Gastroesophageal sphincter (tissue), 4 donors: ENCODE results near the gene GSTM4. TPM values are rescaled to one million over a fixed set of nuclear protein-coding genes. Genes with fewer than 3 reads are reported as not detected.

Experiments used
- ATAC-seq: fragments of 150-250 bp; one replicate; pipeline ENCODE4 v1.9.1; 2016; ENCODE audit warnings: mild to moderate bottlenecking, moderate library complexity
- H3K27ac ChIP-seq, 4 donors: fragments of 200-600 bp; sonication (generic) in 3 of 4; 1 replicate in 3 of 4; 2 replicates in 1 of 4; pipeline ENCODE4 v1.5.1; 2016 to 2019
- H3K27me3 ChIP-seq: fragments of 200-600 bp; sonication (generic); one replicate; pipeline ENCODE4 v1.5.1; 2019
- H3K36me3 ChIP-seq, 2 donors: fragments of 200-600 bp; sonication (generic); one replicate each; pipeline ENCODE4 v1.5.1; 2019; ENCODE audit warnings: control low read depth in 1 of 2
- H3K4me1 ChIP-seq, 3 donors: fragments of 200-600 bp; sonication (generic); 1 replicate in 2 of 3; 2 replicates in 1 of 3; pipeline ENCODE4 v1.5.1; 2016 to 2019; ENCODE audit warnings: control low read depth in 2 of 3
- H3K4me3 ChIP-seq, 2 donors: fragments of 200-600 bp; sonication (generic); one replicate each; pipeline ENCODE4 v1.5.1; 2019; ENCODE audit warnings: mild to moderate bottlenecking in 1 of 2, moderate library complexity in 1 of 2
- H3K9me3 ChIP-seq, 3 donors: fragments of 200-600 bp; sonication (generic); one replicate each; pipeline ENCODE4 v1.5.1; 2017 to 2019; ENCODE audit warnings: control low read depth in 2 of 3
- EP300 ChIP-seq: sonication (generic); formaldehyde crosslinking; IDR thresholded peaks from one replicate; pipeline ENCODE4 v1.6.1; 2017; ENCODE audit warnings: antibody characterized with exemption, mild to moderate bottlenecking
- POLR2A ChIP-seq, 2 donors: fragments of 450-650 bp; IDR thresholded peaks; one replicate each; pipeline ENCODE4 v1.6.1; 2017; ENCODE audit warnings: antibody characterized with exemption in 2 of 2, mild to moderate bottlenecking in 2 of 2, moderate library complexity in 1 of 2
- POLR2AphosphoS5 ChIP-seq: sonication (generic); formaldehyde crosslinking; IDR thresholded peaks from one replicate; pipeline ENCODE4 v1.6.1; 2017; ENCODE audit warnings: antibody characterized with exemption
- WGBS, 2 donors: methylation state at CpG; one replicate each; pipeline ENCODE4 v1.1.5; 2018; ENCODE audit warnings: low coverage in 1 of 2; 5-methylcytosine and 5-hydroxymethylcytosine counted together
- total RNA-seq, 4 donors: library from RNA; depleted of rRNA; stranded (reverse); fragments of >200 nt; gene quantifications; one replicate each; pipeline ENCODE4 v1.1.0, GENCODE V29; 2016
- TF ChIP-seq, protein P1 (sequence below), 4 experiments: fragments of 200-600 bp in 2 of 4; fragments of 450-650 bp in 2 of 4; sonication (generic) in 1 of 4; IDR thresholded peaks; one replicate each; pipeline ENCODE4 v1.5.1; 2017 to 2019; ENCODE audit warnings: antibody characterized with exemption in 4 of 4, mild to moderate bottlenecking in 2 of 4, moderate library complexity in 2 of 4

Gene GSTM4
- total RNA-seq, 4 donors from 2014 or later = 21.4 to 71.0 (median 42.4) TPM

DNA sequence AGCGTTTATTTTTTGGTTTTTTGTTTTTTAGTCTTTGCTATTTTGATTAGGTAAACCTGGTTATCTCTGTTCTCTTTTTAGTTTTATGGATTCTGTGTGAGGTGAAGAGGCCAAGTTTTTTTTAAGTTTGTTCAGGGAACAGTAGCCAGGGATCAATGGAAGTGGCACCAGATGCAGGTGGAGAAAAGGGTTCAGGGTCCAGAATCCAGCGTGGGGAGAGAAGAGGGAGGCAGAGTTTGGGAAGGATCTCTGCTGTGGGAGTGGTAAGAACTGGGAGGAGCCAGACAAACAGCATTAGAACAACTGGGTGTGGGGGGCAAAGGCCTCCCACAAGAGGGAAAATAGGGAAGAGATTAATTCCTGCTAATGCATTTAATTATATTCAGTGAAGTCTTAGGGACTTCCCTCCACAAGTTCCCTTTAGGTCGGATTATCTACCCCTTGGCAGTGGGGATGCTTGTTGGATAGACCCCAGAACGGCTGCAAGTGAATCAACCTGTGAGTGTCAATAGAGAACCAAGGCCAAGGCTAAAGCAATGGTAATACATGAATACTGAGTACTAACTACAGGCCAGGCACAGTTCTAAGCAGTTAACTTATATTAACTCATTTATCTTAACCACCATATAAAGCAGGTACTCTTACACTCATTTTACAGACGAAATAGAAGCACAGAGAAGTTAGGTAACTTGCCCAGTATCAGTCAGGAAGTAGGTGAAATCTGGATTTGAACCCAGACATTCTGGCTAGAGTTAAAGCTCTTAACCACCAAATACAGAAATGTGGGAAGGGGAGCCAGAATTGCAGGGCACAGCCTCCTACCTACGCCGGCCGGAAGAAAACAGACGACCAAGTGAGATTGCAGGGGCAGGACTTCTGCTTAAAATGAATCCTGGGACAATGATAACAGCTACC is 37.0 kb upstream of the GSTM4 start:
- no peak for TF ChIP-seq POLR2AphosphoS5
- TF ChIP-seq EP300 = no peak
- TF ChIP-seq, protein P1, sequence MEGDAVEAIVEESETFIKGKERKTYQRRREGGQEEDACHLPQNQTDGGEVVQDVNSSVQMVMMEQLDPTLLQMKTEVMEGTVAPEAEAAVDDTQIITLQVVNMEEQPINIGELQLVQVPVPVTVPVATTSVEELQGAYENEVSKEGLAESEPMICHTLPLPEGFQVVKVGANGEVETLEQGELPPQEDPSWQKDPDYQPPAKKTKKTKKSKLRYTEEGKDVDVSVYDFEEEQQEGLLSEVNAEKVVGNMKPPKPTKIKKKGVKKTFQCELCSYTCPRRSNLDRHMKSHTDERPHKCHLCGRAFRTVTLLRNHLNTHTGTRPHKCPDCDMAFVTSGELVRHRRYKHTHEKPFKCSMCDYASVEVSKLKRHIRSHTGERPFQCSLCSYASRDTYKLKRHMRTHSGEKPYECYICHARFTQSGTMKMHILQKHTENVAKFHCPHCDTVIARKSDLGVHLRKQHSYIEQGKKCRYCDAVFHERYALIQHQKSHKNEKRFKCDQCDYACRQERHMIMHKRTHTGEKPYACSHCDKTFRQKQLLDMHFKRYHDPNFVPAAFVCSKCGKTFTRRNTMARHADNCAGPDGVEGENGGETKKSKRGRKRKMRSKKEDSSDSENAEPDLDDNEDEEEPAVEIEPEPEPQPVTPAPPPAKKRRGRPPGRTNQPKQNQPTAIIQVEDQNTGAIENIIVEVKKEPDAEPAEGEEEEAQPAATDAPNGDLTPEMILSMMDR (IDR thresholded peaks at IDR 0.05) = no peak
- TF ChIP-seq POLR2A (IDR thresholded peaks at IDR 0.05) = no peak
- 49 to 50% methylated on average over 8 to 9 of the region's 9 CpGs for WGBS, 2 donors
- no peak for ATAC-seq
- no peaks in the 10 kb centered on the region for H3K36me3 ChIP-seq
- peaks cover 0 to 52% (median 28%) of the 10 kb centered on the region in 3 donors for H3K4me1 ChIP-seq
- peak overlapping the region; percentile 37 to 66 for H3K4me3 ChIP-seq
- H3K9me3 ChIP-seq = no peaks in the 10 kb centered on the region
- H3K27ac ChIP-seq = peak overlapping the region in 3 of 4 donors; percentile 78 to 85 (median 85)
- H3K27me3 ChIP-seq = no peaks in the 10 kb centered on the region

DNA sequence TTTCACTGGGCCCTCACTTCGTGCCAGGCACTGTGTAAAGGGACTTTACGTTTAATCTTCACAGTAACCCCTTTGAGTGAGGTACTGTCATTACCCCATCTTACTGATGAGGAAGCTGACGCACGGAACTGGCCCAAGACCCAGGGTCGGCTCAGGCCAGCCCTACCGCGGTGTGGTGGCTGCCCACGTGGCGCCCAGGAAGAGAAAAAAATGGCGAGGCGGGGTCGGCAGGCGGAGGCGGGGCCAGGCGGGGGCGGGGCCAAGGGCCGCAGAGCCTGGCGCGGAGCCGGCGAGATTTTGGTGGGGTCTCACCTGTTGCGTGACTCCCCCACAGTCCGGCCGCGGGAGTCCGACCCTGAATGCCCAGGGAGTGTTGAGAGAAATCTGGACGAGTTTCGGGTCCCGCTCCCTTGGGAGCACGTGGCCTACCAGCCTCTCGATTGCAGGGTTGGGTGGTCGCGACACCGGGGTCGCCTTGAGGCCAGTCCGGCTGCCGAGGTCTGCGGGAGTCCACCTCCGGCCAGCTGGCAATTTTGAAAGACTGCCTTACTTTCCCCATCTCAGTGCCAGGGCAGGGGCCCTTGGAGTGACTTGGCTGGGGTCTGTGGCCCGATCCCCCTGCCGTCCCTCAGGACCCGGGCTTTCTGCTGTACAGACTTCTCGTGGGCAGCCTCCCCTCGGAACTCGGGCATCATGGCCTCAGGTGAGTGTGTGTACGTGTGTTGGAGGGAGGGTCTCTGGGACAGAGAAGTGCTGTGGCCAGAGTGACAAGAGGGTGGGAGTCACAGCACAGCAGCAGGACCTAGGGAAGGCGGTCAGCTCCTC is 36.1 kb upstream of the GSTM4 start, which contains the start of the genes AMPD2 and GNAT2:
Gene AMPD2 (plus strand): TSS at position 262 of the 825 bp plus-strand sequence. CDS start 1,339 bp downstream, outside the sequence.
Gene GNAT2 (minus strand): TSS at position 41 of the 825 bp plus-strand sequence. CDS start 6,746 bp downstream, outside the sequence.
- no peaks in the 10 kb centered on the region for H3K27me3 ChIP-seq
- ATAC-seq = peak; percentile 67
- TF ChIP-seq, protein P1 (IDR thresholded peaks at IDR 0.05) = no peak
- TF ChIP-seq POLR2A (IDR thresholded peaks at IDR 0.05) = peak in 1 of 2 donors; percentile 39
- no peak for TF ChIP-seq EP300
- peak; percentile 64 for TF ChIP-seq POLR2AphosphoS5
- no peaks in the 10 kb centered on the region for H3K36me3 ChIP-seq
- 0% methylated on average over 15 of the region's 47 CpGs; no CpG with 5 or more reads in 1 of the 2 donors for WGBS, 2 donors
- peak within 1 kb of the TSS; percentile 17 to 85 (median 82) for H3K27ac ChIP-seq
- H3K4me3 ChIP-seq = peak within 1 kb of the TSS; percentile 37 to 66
- peaks cover 0 to 61% (median 37%) of the 10 kb centered on the region in 3 donors for H3K4me1 ChIP-seq
- no peaks in the 10 kb centered on the region for H3K9me3 ChIP-seq

DNA sequence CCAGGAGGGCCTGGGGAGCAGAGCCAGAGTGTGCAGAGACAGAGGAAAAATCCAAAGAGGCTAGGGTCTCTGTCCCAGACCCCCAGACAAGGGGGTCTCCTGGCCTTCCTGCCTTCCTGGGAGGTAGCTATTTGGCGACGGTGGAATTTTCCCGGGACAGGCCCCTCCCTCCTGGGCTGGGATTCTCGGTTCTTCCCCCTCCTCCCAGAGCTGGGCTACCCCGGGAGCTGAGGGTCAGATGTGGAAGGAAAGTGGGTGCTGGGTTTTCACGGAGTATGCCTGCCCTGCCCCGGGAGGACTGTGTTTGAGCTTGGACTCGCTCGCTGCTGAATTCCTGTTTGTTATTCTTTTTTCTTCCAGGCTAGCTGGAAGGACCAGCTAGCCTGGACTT is 35.5 kb upstream of the GSTM4 start:
- peak overlapping the region; percentile 17 to 85 (median 82) for H3K27ac ChIP-seq
- WGBS, 2 donors = 0 to 7% methylated on average over 1 to 3 of the region's 9 CpGs
- peak overlapping the region; percentile 37 to 66 for H3K4me3 ChIP-seq
- peaks cover 0 to under 1% of the 10 kb centered on the region in 2 donors for H3K36me3 ChIP-seq
- H3K4me1 ChIP-seq = peaks cover 0 to 67% (median 37%) of the 10 kb centered on the region in 3 donors
- ATAC-seq = peak; percentile 25
- TF ChIP-seq POLR2A (IDR thresholded peaks at IDR 0.05) (no peak), POLR2AphosphoS5 (no peak)
- no peaks in the 10 kb centered on the region for H3K9me3 ChIP-seq
- H3K27me3 ChIP-seq = no peaks in the 10 kb centered on the region

DNA sequence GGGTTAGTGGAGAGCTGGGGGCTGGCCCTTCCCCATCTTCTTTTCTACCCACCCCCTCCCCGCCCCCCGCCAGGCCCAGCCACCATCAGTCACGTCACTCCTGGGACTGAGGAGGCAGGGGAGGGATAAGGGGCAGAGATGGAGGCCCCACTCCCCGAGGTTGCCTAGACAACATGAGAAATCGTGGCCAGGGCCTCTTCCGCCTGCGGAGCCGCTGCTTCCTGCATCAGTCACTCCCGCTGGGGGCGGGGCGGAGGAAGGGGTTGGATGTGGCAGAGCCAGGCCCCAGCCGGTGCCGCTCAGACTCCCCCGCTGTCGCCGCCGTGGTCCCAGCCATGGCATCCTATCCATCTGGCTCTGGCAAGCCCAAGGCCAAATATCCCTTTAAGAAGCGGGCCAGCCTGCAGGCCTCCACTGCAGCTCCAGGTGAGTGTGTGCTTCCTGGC is 35.0 kb upstream of the GSTM4 start:
- Histone ChIP-seq H3K36me3 (peaks cover 0 to 6% of the 10 kb centered on the region in 2 donors), H3K27me3 (no peaks in the 10 kb centered on the region), H3K4me1 (peaks cover 0 to 71% (median 37%) of the 10 kb centered on the region in 3 donors), H3K4me3 (peak overlapping the region; percentile 37 to 66), H3K9me3 (no peaks in the 10 kb centered on the region), H3K27ac (peak overlapping the region; percentile 17 to 85 (median 82))
- ATAC-seq = peak; percentile 86
- whole genome bisulfite sequencing, 2 donors = no CpG with 5 or more reads among the region's 18 CpGs
- TF ChIP-seq POLR2AphosphoS5 (peak; percentile 27), EP300 (no peak)
- TF ChIP-seq, protein P1 (IDR thresholded peaks at IDR 0.05) = no peak
